SH-SY5Y (cell line): ENCODE data around the gene ALOX5.

Source experiments
- GATA2 ChIP-seq: IDR thresholded peaks from 2 replicates; pipeline ENCODE4 v1.6.1; 2011; ENCODE audit warnings: mild to moderate bottlenecking, low read depth, low read length
- GATA3 ChIP-seq: IDR thresholded peaks from 2 replicates; pipeline ENCODE4 v1.6.1; 2011; ENCODE audit warnings: low read depth, mild to moderate bottlenecking, low read length, moderate library complexity

The ALOX5 gene

DNA sequence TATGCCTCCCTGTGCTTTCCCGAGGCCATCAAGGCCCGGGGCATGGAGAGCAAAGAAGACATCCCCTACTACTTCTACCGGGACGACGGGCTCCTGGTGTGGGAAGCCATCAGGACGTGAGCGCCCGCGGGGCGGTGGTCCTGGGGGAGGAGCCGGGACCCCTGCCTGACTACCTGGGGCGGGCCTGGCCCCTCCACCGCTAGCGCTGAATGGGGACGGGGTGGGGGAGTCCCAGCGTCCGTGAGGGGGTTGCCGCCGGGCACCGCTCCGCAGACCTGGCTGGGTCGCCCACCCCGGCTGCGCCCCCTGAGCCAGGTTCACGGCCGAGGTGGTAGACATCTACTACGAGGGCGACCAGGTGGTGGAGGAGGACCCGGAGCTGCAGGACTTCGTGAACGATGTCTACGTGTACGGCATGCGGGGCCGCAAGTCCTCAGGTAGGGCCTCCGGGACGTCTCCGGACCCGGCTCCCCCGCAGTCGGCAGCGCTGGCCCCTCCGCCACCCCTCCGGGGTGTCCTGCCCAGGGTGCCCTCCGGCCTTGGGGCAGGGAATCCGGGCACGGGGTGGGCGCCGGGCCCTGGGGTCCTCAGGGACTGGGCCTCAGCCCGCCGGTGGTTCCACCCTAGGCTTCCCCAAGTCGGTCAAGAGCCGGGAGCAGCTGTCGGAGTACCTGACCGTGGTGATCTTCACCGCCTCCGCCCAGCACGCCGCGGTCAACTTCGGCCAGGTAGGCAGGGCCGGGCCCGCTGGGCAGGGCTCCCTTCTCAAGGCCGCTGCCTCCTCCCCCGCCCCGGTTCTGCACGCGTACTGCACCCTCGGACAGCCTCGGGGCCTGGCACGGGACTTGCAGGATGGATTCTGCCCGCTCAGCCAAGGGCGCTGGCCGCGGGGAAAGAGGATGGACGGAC lies 69.3 kb downstream of the ALOX5 start:
- TF ChIP-seq GATA3 (no peak), GATA2 (no peak)

DNA sequence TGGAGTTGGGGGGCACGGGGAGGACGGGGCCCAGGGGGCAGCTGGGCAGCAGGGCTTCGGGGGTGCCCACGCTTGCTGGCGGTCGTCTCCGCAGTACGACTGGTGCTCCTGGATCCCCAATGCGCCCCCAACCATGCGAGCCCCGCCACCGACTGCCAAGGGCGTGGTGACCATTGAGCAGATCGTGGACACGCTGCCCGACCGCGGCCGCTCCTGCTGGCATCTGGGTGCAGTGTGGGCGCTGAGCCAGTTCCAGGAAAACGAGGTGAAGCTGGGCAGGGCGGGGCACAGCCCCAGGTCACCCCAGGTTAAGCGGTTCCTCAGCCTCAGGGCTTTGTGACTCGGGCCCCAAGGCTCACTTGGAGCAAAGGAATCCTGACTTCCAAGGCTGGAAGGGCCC lies 70.0 kb downstream of the ALOX5 start:
- TF ChIP-seq GATA2 (no peak), GATA3 (no peak)

DNA sequence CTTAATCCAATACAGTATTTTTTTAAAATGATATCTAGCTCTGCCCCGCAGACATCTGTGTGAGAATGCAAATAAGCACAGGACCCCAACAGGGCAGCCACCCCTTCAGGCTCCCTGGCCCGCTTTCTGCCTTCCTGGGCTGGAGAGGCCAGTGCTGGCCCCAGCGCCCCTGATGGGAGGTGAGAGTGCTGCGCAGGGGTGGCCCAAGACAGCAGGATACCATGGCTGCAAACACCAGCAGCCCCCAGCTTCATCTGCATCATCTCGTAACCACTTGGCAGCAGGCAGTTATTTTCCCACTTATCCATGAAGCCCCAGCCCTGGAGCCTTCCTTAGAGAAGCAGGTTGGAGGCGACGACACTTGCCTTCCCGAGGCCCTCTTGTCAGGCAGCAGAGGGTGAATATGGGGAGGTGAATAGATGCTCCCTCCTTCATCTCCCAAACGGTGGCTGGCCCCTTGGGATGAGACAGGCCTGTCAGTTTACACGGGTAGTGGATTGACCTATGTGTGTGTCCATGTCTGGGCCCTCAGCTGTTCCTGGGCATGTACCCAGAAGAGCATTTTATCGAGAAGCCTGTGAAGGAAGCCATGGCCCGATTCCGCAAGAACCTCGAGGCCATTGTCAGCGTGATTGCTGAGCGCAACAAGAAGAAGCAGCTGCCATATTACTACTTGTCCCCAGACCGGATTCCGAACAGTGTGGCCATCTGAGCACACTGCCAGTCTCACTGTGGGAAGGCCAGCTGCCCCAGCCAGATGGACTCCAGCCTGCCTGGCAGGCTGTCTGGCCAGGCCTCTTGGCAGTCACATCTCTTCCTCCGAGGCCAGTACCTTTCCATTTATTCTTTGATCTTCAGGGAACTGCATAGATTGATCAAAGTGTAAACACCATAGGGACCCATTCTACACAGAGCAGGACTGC lies 71.2 kb downstream of the ALOX5 start:
- TF ChIP-seq GATA2 (no peak), GATA3 (no peak)

DNA sequence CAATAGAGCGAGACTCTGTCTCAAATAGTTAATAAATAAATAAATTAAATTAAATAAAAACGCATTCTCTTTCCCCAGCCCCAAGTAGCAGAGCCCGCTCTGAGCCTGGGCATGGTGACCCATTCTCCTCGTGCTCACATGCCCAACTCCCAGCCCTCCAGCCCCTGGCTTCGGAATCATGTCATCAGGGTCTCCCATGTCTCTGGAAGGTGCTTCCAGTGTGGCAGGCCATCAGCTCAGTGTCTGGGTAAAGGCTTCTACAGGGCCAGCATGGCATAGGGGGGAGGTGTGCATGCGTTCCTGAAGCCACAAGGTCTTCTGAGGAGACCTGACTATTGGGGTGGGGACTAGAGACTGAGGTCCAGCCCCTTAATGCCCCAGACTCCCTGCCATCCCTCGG lies 72.8 kb downstream of the ALOX5 start:
- TF ChIP-seq GATA2, result no peak
- no peak for TF ChIP-seq GATA3

DNA sequence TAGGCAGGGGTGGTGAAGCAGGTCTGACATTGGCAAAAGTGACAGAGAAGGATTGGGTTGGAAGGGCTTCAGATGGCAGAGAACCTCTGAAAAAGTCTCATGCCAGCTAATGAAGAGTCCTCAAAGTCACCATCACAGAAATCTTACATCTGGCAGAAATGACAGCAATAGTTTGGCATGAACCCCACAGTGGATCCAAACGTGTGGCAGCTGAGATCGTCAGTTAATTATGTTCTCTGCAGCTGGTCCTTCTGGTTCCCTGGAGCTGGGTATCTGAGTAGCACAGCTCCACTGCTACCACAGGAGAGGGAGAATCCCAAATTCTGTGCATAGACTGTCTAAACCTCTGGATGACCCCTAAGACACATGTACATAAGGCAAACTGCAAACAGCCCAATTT lies 73.4 kb downstream of the ALOX5 start:
- TF ChIP-seq GATA2 (no peak), GATA3 (no peak)

DNA sequence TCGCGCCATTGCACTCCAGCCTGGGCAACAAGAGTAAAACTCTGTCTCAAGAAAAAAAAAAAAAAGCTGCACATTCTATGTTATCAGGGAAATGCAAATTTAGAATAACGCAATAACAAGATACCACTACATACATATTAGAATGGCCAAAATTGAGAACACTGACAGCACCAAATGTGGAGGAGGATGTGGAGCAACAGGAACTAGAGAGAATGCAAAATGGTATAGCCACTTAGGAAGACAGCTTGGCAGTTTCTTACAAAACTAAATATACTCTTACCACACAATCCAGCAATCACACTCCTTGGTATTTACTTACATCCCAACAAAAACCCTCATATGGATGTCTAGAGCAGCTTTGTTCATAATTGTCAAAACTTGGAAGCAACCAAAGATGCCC lies 76.8 kb downstream of the ALOX5 start:
- TF ChIP-seq GATA3, result no peak
- no peak for TF ChIP-seq GATA2

DNA sequence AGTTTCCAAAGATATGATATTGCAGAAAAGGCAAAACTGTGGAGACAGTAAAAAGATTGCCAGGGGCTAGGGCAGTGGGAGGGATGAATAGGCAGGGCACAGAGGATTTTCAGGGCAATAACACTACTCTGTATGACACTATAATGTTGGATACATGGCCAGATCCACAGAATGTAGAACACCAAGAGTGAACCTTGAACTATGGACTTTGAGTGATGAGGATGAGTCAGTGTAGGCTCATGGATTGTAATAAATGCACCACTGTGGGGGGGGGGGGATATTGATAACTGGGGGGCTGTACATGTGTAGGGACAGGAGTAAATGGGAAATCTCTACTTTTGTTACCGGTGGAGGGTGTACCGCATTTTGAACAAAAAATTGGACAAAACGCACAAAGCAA lies 77.4 kb downstream of the ALOX5 start:
- TF ChIP-seq GATA3 (no peak), GATA2 (no peak)

DNA sequence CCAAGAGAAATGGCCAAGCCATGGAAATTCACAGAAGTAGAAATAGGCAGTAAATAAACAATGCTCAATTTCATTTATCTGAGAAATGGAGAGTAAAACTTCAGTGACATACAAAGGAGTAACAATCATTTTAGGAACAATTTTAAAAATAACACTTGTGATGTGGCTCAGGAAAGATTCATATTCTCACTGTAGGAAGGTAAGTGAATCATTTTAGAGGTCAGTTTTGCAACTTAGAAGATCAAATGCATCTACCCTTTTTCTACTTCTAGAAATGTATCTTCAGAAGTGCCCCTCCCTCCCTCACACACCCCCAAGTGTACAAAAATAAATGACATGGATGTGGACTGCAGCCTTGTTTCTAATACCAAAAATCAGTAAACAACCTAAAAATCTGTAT lies 78.3 kb downstream of the ALOX5 start:
- TF ChIP-seq GATA3 (no peak), GATA2 (no peak)

DNA sequence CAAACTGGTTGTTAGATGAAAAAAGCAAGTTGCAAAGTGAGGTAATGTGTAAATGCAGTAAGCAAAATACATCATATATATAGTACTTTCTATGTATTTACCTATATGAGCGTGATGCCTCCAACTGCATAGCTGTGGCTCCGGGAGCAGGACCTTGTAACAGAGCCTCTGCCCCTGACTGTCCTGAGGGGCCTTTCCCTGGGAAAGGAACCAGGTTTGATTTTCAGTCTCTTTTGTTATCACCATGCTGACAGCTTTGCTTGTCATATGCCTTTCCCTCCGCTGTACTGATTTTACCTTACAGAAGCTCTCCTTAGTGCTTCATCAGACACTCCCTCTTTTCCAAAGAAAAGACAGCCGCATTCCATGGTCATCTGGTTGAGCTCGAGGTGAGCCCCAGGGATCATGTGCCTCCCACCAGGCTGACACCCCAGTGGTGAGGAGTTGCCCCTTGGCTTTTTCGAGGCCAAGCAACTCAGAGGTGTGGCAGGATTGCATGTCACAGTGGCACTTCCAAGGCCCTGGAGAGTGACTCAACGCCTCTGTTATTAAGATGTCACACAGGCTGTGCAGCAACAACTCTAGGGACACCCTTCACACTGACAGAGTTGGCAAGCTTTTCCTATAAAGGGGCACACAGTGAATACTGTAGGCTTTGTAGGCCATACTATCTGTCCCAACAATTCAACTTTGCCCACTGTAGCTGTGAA lies 78.9 kb downstream of the ALOX5 start:
- TF ChIP-seq GATA2, result no peak
- no peak for TF ChIP-seq GATA3

DNA sequence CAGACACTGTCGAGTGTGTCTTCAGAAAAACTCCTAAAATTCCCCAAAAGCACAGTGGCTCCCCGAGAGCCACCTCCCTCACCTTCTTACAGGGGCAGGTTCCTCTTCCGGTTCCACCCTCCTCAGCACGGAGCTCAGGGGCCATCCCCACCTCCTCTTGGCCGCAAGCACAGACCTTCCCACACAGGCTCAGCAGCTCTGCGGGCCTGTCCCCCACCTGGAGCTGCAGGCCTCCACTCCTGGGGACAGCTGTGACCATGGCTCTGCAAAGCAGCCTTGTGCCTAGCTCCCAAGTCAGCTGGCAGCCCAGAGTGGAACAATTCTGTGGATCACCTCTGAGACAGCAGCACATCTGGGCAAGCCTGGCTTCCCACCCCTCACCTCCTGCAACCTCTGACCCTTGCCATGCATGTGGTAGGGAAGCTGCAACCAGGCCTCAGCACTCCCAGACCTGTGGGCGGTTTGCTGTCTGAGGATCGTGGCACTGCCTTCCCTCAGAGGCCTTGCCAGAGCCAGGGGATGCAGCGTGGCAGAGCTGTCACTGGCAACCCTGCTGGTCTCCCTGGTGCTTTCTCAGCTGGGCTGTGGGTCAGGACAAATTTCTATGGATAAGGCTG lies 79.7 kb downstream of the ALOX5 start:
- no peak for TF ChIP-seq GATA3
- no peak for TF ChIP-seq GATA2

DNA sequence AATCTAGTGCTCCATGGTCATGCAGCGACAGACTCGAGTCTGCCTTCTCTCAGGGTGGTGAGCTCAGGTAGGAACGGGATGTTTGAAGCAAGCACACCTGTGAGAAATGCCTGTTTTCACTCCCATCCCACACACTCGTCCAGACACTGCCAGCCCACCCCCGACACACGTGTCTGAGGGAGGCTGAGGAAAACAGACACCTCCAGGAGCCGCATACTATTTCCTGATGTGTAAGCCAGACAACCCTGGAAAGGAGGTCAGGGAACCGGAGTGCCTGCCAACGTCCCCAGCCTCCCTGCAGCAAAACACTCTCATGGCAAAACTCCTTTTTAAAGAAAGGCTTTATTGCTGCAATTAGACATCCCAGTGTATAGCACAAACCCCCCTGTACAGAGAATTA lies 80.2 kb downstream of the ALOX5 start:
- TF ChIP-seq GATA3, result no peak
- TF ChIP-seq GATA2, result no peak

DNA sequence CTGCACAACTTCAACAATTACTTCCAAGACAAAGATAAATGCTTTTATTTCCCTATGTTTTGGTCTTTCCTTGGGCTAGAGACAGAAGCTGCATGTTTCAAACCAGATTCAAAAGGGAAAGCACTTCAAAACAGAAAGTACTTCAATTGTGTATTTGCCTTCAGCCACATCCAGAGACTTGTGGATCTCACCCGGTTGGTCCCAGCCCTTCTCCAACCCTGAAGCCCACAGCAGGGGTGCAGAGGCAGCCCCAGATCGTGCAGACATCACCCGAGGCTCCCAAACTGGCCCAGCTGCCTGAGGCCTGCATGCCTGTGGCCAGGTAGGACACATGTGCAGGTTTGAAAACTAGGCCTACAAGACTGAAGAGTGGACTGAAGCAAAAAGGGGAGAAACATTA lies 80.8 kb downstream of the ALOX5 start:
- TF ChIP-seq GATA2, result no peak
- TF ChIP-seq GATA3, result no peak

DNA sequence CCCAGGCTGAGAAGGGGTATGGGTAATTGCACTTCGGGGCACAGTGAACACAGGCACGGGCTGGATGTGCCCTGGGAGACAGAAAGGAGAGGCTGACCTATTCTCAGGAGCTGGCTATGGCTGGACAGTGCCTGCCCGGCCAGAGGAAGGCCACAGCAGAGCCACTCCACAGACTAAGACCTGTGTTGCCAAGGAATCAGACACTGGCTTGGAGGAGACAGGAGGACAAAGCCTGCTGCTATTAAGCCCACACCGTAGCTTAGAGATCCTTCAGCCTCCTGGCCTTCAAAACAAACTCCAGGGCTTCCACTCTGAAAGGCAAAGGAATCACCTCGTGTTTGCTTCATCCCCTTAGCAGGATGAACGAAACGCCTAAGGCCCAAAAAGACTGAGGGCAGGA lies 82.2 kb downstream of the ALOX5 start:
- TF ChIP-seq GATA2 (no peak), GATA3 (no peak)

DNA sequence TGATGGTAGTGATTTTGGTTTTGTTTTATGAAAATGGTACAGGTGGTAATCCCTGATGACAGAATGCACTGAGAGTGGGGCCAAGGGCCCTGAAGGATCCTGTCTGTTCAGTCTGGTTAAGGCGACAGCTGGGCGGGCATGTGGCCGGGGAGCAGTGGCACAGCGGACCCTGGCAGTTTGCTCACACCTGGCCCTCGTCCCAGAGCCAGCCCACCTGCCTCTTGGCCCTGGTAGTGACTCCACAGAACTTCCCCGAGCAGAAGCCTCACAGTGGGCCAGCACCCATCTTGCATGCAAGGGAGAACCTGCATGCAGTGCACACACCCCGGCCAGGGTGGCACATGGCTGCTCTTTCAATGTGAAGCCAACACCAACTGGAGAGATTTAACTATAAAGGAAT lies 82.8 kb downstream of the ALOX5 start:
- no peak for TF ChIP-seq GATA3
- TF ChIP-seq GATA2, result no peak

DNA sequence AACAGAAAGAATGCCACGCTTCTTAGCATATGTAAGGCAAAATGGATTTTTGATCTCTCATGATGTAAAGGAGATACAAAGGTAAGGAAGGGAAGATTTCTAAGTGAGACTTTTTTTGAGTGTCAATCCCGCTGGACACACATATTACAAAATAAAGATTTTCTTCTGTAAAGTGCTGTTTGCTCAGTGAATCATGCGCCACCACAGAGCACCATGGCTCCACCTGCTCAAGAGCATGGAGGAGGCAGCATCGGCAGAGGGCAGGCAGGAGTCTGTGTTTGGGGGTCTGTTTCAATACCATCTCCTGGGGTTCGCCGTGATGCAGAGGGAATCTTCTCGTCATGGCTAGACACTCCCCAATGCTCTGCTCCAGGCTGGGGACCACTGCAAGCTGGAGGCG lies 83.5 kb downstream of the ALOX5 start:
- TF ChIP-seq GATA3 (no peak), GATA2 (no peak)
